ENCODE results near the gene SLC5A6. TPM values are rescaled to one million over a fixed set of nuclear protein-coding genes. Genes with fewer than 3 reads are reported as not detected.

SLC5A6 gene
- total and polyA plus RNA-seq, 2 donors (not counting 1 experiment from before 2014, with no cell fraction given): 50.8 to 52.6 TPM

- CTCF ChIA-PET: no interaction called here
These were observed 33.6 kb upstream of the SLC5A6 start for GRCh38 chr2:27245626-27246025.

GRCh38 chr2:27245116-27245515 lies 33.0 kb upstream of the SLC5A6 start:
- H3K4me1 ChIP-seq (ENCODE audit: control insufficient read depth in 2 of 2, insufficient read depth in 2 of 2, low read length in 2 of 2): peaks cover 0 to 1% of the 10 kb centered on the region in 2 donors
- H3K9me3 ChIP-seq (ENCODE audit: control extremely low read depth in 1 of 3, control insufficient read depth in 2 of 3, insufficient read depth in 1 of 3, low read length in 2 of 3): peaks cover 0 to under 1% (median 0%) of the 10 kb centered on the region in 3 donors
- no peak overlapping the region for H3K27ac ChIP-seq (ENCODE audit: low read length in 2 of 2)
- peaks cover 0 to 7% (median 3%) of the 10 kb centered on the region in 4 experiments for H3K27me3 ChIP-seq (replicated peaks in 1 of 4; ENCODE audit: control extremely low read depth in 1 of 4, control insufficient read depth in 3 of 4, insufficient read depth in 4 of 4, low read length in 3 of 4)
- Mint-ChIP-seq H3K27me3 (peaks cover 13% of the 10 kb centered on the region), H3K4me3 (no peak overlapping the region), H3K4me1 (no peaks in the 10 kb centered on the region), H3K9me3 (ENCODE audit: insufficient read depth) (no peaks in the 10 kb centered on the region), H3K27ac (no peak overlapping the region)
- intact Hi-C loops (cut with micrococcal nuclease): no loop called here
- ChIA-PET POLR2A (no interaction called here), CTCF (no interaction called here)
- no peak overlapping the region for H2AFZ ChIP-seq (ENCODE audit: insufficient read depth, low read depth, low read length, poor library complexity, severe bottlenecking)
- H4K20me1 ChIP-seq (ENCODE audit: control insufficient read depth, insufficient read depth, low read length, poor library complexity, severe bottlenecking): no peaks in the 10 kb centered on the region
- no peaks in the 10 kb centered on the region for H3K79me2 ChIP-seq (ENCODE audit: control insufficient read depth, insufficient read depth, low read length)
- H3K4me3 ChIP-seq (ENCODE audit: control extremely low read depth in 1 of 5, extremely low read depth in 1 of 5, insufficient read depth in 1 of 5, low read depth in 2 of 5, low read length in 4 of 5): no peak overlapping the region
- H3K4me2 ChIP-seq (replicated peaks; ENCODE audit: low read depth, low read length, poor library complexity, severe bottlenecking): no peak overlapping the region
- DNase-seq: no peak
- H3K36me3 ChIP-seq (replicated peaks in 1 of 2; ENCODE audit: control extremely low read depth in 1 of 2, control insufficient read depth in 1 of 2, extremely low read depth in 1 of 2, insufficient read depth in 2 of 2, low read length in 1 of 2): peaks cover 0 to 37% of the 10 kb centered on the region in 2 experiments
- WGBS (ENCODE audit: insufficient coverage): 98% methylated on average over 6 of the region's 10 CpGs
- TF ChIP-seq EZH2 (IDR thresholded peaks at IDR 0.05; ENCODE audit: borderline replicate concordance, insufficient read depth, low read depth, low read length, poor library complexity, severe bottlenecking) (no peak), CTCF (IDR thresholded peaks at IDR 0.05) (no peak)
- ATAC-seq (ENCODE audit: low read depth): no peak
- H3K9ac ChIP-seq (ENCODE audit: low read length): no peak overlapping the region

More at GRCh38 chr2:27245626-27246025, 33.6 kb upstream of the SLC5A6 start:
- ATAC-seq (ENCODE audit: low read depth): no peak
- Histone ChIP-seq H3K9ac (ENCODE audit: low read length) (no peak overlapping the region), H3K9me3 (ENCODE audit: control extremely low read depth in 1 of 3, control insufficient read depth in 2 of 3, insufficient read depth in 1 of 3, low read length in 2 of 3) (peaks cover 0 to 4% (median 0%) of the 10 kb centered on the region in 3 donors), H2AFZ (ENCODE audit: insufficient read depth, low read depth, low read length, poor library complexity, severe bottlenecking) (no peak overlapping the region), H3K27me3 (replicated peaks in 1 of 4; ENCODE audit: control extremely low read depth in 1 of 4, control insufficient read depth in 3 of 4, insufficient read depth in 4 of 4, low read length in 3 of 4) (peaks cover 0 to 12% (median 5%) of the 10 kb centered on the region in 4 experiments), H3K36me3 (replicated peaks in 1 of 2; ENCODE audit: control extremely low read depth in 1 of 2, control insufficient read depth in 1 of 2, extremely low read depth in 1 of 2, insufficient read depth in 2 of 2, low read length in 1 of 2) (peaks cover 0 to 32% of the 10 kb centered on the region in 2 experiments), H4K20me1 (ENCODE audit: control insufficient read depth, insufficient read depth, low read length, poor library complexity, severe bottlenecking) (no peaks in the 10 kb centered on the region), H3K79me2 (ENCODE audit: control insufficient read depth, insufficient read depth, low read length) (no peaks in the 10 kb centered on the region), H3K4me1 (ENCODE audit: control insufficient read depth in 2 of 2, insufficient read depth in 2 of 2, low read length in 2 of 2) (peaks cover 0 to 5% of the 10 kb centered on the region in 2 donors), H3K27ac (ENCODE audit: low read length in 2 of 2) (no peak overlapping the region), H3K4me2 (replicated peaks; ENCODE audit: low read depth, low read length, poor library complexity, severe bottlenecking) (no peak overlapping the region), H3K4me3 (ENCODE audit: control extremely low read depth in 1 of 5, extremely low read depth in 1 of 5, insufficient read depth in 1 of 5, low read depth in 2 of 5, low read length in 4 of 5) (no peak overlapping the region)
- no peaks in the 10 kb centered on the region for H3K4me1 Mint-ChIP-seq
- H3K27ac Mint-ChIP-seq: no peak overlapping the region
- POLR2A ChIA-PET: no interaction called here
- intact Hi-C loops (cut with micrococcal nuclease): no loop called here
- WGBS (ENCODE audit: insufficient coverage): no CpG with 5 or more reads among the region's 4 CpGs
- DNase-seq: no peak
- TF ChIP-seq CTCF (IDR thresholded peaks at IDR 0.05): no peak
- TF ChIP-seq EZH2 (IDR thresholded peaks at IDR 0.05; ENCODE audit: borderline replicate concordance, insufficient read depth, low read depth, low read length, poor library complexity, severe bottlenecking): no peak
- H3K4me3 Mint-ChIP-seq: no peak overlapping the region
- peaks cover 13% of the 10 kb centered on the region for H3K27me3 Mint-ChIP-seq
- no peaks in the 10 kb centered on the region for H3K9me3 Mint-ChIP-seq (ENCODE audit: insufficient read depth)

All from B cell (primary cell).